Measurements from ENCODE around the gene DTNA. TPM values are rescaled to one million over a fixed set of nuclear protein-coding genes. Genes with fewer than 3 reads are reported as not detected.

Gene DTNA
- total RNA-seq, 1 experiment from 2014 or later, result 10.4 TPM

- Mint-ChIP-seq H3K36me3 (ENCODE audit: insufficient read depth, unreplicated experiment) (no peaks in the 10 kb centered on the region), H3K9me3 (ENCODE audit: unreplicated experiment) (no peaks in the 10 kb centered on the region), H3K4me3 (ENCODE audit: unreplicated experiment) (no peak overlapping the region), H3K4me1 (ENCODE audit: low read depth, unreplicated experiment) (no peaks in the 10 kb centered on the region), H3K27ac (ENCODE audit: unreplicated experiment) (no peak overlapping the region), H3K27me3 (ENCODE audit: insufficient read depth, unreplicated experiment) (no peaks in the 10 kb centered on the region)
- intact Hi-C loops (cut with micrococcal nuclease; ENCODE audit: unreplicated experiment), result no loop called here
- DNase-seq, result no peak
- Histone ChIP-seq H3K4me1 (no peaks in the 10 kb centered on the region), H3K4me3 (ENCODE audit: low read depth, low read length) (no peak overlapping the region), H3K27me3 (replicated peaks; ENCODE audit: control insufficient read depth, insufficient read depth, low read length) (no peaks in the 10 kb centered on the region), H3K9me3 (no peaks in the 10 kb centered on the region), H3K36me3 (ENCODE audit: control insufficient read depth, insufficient read depth, low read length) (no peaks in the 10 kb centered on the region)
- no peak for TF ChIP-seq CTCF (IDR thresholded peaks at IDR 0.05; ENCODE audit: insufficient read depth in 1 of 2, low read depth in 1 of 2, low read length in 1 of 2, severe bottlenecking in 1 of 2, unreplicated experiment in 1 of 2)
- CTCF ChIA-PET, result interaction anchor here (0.7 kb wide), 1 partner anchor 282 kb away, joined by 4 read pairs; no protein-coding TSS in a partner anchor
- BruUV-seq (replicated peaks), result no TSS peak
- POLR2A ChIA-PET, result no interaction called here
These were observed 165.1 kb downstream of the DTNA start for GRCh38 chr18:34875150-34875549.

GRCh38 chr18:34880403-34880802 lies 170.3 kb downstream of the DTNA start:
- POLR2A ChIA-PET, result no interaction called here
- Histone ChIP-seq H3K27me3 (replicated peaks; ENCODE audit: control insufficient read depth, insufficient read depth, low read length) (no peaks in the 10 kb centered on the region), H3K9me3 (no peaks in the 10 kb centered on the region), H3K36me3 (ENCODE audit: control insufficient read depth, insufficient read depth, low read length) (no peaks in the 10 kb centered on the region), H3K4me3 (ENCODE audit: low read depth, low read length) (no peak overlapping the region), H3K4me1 (no peaks in the 10 kb centered on the region)
- TF ChIP-seq CTCF (IDR thresholded peaks at IDR 0.05; ENCODE audit: insufficient read depth in 1 of 2, low read depth in 1 of 2, low read length in 1 of 2, severe bottlenecking in 1 of 2, unreplicated experiment in 1 of 2), result no peak
- DNase-seq, result no peak
- CTCF ChIA-PET, result interaction anchor here (0.7 kb wide), 1 partner anchor 263 kb away, joined by 3 read pairs; no protein-coding TSS in a partner anchor
- Mint-ChIP-seq H3K4me1 (ENCODE audit: low read depth, unreplicated experiment) (no peaks in the 10 kb centered on the region), H3K9me3 (ENCODE audit: unreplicated experiment) (no peaks in the 10 kb centered on the region), H3K36me3 (ENCODE audit: insufficient read depth, unreplicated experiment) (no peaks in the 10 kb centered on the region), H3K4me3 (ENCODE audit: unreplicated experiment) (no peak overlapping the region), H3K27me3 (ENCODE audit: insufficient read depth, unreplicated experiment) (no peaks in the 10 kb centered on the region), H3K27ac (ENCODE audit: unreplicated experiment) (no peak overlapping the region)
- intact Hi-C loops (cut with micrococcal nuclease; ENCODE audit: unreplicated experiment), result loop anchor here (2.0 to 10.0 kb wide), 2 partner anchors 124 to 264 kb away; no protein-coding TSS in a partner anchor
- BruUV-seq (replicated peaks), result no TSS peak

- intact Hi-C loops (cut with micrococcal nuclease; ENCODE audit: unreplicated experiment), result loop anchor here (2.0 to 10.0 kb wide), 2 partner anchors 124 to 264 kb away; no protein-coding TSS in a partner anchor
- CTCF ChIA-PET, result no interaction called here
- BruUV-seq (replicated peaks), result no TSS peak
- H3K9me3 ChIP-seq, result no peaks in the 10 kb centered on the region
- H3K4me3 Mint-ChIP-seq (ENCODE audit: unreplicated experiment), result no peak overlapping the region
- DNase-seq, result no peak
- H3K9me3 Mint-ChIP-seq (ENCODE audit: unreplicated experiment), result no peaks in the 10 kb centered on the region
- POLR2A ChIA-PET, result no interaction called here
- no peaks in the 10 kb centered on the region for H3K4me1 Mint-ChIP-seq (ENCODE audit: low read depth, unreplicated experiment)
- H3K27me3 Mint-ChIP-seq (ENCODE audit: insufficient read depth, unreplicated experiment), result no peaks in the 10 kb centered on the region
- H3K4me1 ChIP-seq, result no peaks in the 10 kb centered on the region
- no peaks in the 10 kb centered on the region for H3K27me3 ChIP-seq (replicated peaks; ENCODE audit: control insufficient read depth, insufficient read depth, low read length)
- no peaks in the 10 kb centered on the region for H3K36me3 Mint-ChIP-seq (ENCODE audit: insufficient read depth, unreplicated experiment)
- TF ChIP-seq CTCF (IDR thresholded peaks at IDR 0.05; ENCODE audit: insufficient read depth in 1 of 2, low read depth in 1 of 2, low read length in 1 of 2, severe bottlenecking in 1 of 2, unreplicated experiment in 1 of 2), result peak in 1 of 2 experiments; percentile 18
- H3K4me3 ChIP-seq (ENCODE audit: low read depth, low read length), result no peak overlapping the region
- no peaks in the 10 kb centered on the region for H3K36me3 ChIP-seq (ENCODE audit: control insufficient read depth, insufficient read depth, low read length)
- no peak overlapping the region for H3K27ac Mint-ChIP-seq (ENCODE audit: unreplicated experiment)
These were observed 171.1 kb downstream of the DTNA start for GRCh38 chr18:34880882-34881834.
